Activated naive CD8-positive, alpha-beta T cell (primary cell): Measurements from ENCODE around the gene NFS1.
"Not testable (repeated sequence)": the region's sequence is repeated elsewhere in the genome, so short reads cannot be mapped to it uniquely, and the experiment has no call there.

Source experiments
- H3K27ac Mint-ChIP-seq: one replicate; pipeline ENCODE4 v1.8.0; 2021; ENCODE audit warnings: mixed read lengths
- H3K27me3 Mint-ChIP-seq: one replicate; pipeline ENCODE4 v1.8.0; 2021; ENCODE audit warnings: mixed read lengths
- H3K36me3 Mint-ChIP-seq: one replicate; pipeline ENCODE4 v1.8.0; 2021; ENCODE audit warnings: mixed read lengths
- H3K4me1 Mint-ChIP-seq: one replicate; pipeline ENCODE4 v1.8.0; 2021; ENCODE audit warnings: low read depth, mixed read lengths
- H3K4me3 Mint-ChIP-seq: one replicate; pipeline ENCODE4 v1.8.0; 2021; ENCODE audit warnings: mild to moderate bottlenecking, mixed read lengths
- H3K9me3 Mint-ChIP-seq: one replicate; pipeline ENCODE4 v1.8.0; 2021; ENCODE audit warnings: low read depth, mixed read lengths

Gene NFS1

DNA sequence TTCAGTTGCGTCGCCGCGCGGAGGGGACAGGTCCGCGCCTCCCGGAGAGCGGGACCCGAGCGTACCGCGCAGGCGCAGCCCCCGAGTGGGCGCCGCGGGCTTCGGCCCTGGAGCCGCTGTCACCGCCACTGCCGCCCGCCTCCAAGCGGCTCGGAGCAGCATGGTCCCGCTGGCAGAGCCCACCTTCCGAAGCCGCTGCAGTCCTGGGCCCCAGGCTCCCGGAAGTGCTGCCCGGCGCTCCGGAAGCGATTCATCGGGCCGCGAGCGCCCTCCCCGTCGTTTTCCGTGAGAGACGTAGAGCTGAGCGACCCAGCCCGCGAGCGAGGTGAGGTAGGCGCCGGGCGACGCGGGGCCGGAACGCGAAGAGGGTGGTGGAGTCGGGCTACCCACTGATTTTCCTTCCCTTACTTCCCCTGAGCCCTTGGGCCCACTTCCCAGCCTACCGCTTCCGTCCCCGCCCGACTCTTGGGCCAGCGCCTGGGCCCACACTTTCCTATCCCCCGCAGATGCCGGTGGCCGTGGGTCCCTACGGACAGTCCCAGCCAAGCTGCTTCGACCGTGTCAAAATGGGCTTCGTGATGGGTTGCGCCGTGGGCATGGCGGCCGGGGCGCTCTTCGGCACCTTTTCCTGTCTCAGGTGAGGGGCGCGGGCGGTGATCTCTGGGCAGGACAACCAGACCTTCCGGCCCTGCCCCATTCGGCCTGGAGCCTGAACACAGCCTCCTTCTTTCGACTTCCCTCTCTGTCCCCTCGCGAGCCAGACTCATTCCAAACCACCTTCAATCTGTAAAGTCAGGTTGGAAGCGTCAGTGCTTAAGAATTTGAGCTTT, at the start of gene NFS1, which contains the start of gene ROMO1:
Gene NFS1, minus strand, starts transcription at position 226 of the 830 bp plus-strand sequence. Its CDS starts 64 bp downstream, at position 162.
Gene ROMO1, plus strand, starts transcription at position 279 of the 830 bp plus-strand sequence. Its CDS starts 228 bp downstream, at position 507.
- peak within 1 kb of the TSS; percentile 99 for H3K4me3 Mint-ChIP-seq
- no peaks in the 10 kb centered on the region for H3K27me3 Mint-ChIP-seq
- peak within 1 kb of the TSS; percentile 96 for H3K27ac Mint-ChIP-seq
- H3K4me1 Mint-ChIP-seq = peaks cover 40% of the 10 kb centered on the region
- peaks cover 3% of the 10 kb centered on the region for H3K36me3 Mint-ChIP-seq
- H3K9me3 Mint-ChIP-seq = no peaks in the 10 kb centered on the region

GRCh38 chr20:35744492-35744841, 45.3 kb upstream of the NFS1 start:
- not testable (repeated sequence) for H3K27me3 Mint-ChIP-seq, H3K9me3 Mint-ChIP-seq
- Mint-ChIP-seq H3K27ac (peak overlapping the region; percentile 100), H3K36me3 (peaks cover 12% of the 10 kb centered on the region), H3K4me1 (peaks cover 32% of the 10 kb centered on the region), H3K4me3 (peak overlapping the region; percentile 99)

DNA sequence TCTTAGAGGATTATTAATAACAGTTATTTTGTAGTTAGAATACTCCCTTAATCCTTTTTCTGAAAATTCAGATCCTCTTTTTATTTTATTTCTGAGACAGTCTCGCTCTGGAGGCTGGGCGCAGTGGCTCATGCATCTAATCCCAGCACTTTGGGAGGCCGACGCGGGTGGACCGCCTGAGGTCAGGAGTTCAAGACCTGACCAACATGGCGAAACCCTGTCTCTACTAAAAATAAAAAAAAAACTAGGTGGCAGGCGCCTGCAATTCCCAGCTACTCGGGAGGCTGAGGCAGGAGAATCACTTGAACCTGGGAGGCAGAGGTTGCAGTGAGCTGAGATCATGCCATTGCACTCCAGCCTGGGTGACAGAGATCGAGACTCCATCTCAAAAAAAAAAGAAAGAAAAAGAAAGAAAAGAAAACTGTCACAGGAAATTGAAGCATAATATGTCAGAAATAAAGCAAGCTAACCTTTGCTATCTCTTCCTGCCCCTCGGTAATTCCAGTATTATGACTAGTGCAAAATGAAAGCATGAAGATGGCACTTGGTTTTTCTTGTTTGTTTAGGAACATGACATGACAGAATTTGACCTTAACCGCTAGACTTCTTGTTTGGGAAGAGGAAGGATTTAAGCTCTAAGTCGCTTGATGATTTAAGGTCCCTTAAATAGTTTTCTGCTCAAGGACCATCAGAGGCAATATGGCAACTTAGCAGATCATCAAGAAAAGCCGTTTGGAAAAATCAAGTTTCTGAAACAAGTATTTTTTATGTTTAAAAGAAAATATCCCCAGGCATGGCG, 44.7 kb upstream of the NFS1 start:
- Mint-ChIP-seq H3K9me3 (no peaks in the 10 kb centered on the region), H3K27ac (peak overlapping the region; percentile 100), H3K36me3 (peaks cover 15% of the 10 kb centered on the region), H3K4me3 (peak overlapping the region; percentile 99), H3K4me1 (peaks cover 35% of the 10 kb centered on the region), H3K27me3 (no peaks in the 10 kb centered on the region)

DNA sequence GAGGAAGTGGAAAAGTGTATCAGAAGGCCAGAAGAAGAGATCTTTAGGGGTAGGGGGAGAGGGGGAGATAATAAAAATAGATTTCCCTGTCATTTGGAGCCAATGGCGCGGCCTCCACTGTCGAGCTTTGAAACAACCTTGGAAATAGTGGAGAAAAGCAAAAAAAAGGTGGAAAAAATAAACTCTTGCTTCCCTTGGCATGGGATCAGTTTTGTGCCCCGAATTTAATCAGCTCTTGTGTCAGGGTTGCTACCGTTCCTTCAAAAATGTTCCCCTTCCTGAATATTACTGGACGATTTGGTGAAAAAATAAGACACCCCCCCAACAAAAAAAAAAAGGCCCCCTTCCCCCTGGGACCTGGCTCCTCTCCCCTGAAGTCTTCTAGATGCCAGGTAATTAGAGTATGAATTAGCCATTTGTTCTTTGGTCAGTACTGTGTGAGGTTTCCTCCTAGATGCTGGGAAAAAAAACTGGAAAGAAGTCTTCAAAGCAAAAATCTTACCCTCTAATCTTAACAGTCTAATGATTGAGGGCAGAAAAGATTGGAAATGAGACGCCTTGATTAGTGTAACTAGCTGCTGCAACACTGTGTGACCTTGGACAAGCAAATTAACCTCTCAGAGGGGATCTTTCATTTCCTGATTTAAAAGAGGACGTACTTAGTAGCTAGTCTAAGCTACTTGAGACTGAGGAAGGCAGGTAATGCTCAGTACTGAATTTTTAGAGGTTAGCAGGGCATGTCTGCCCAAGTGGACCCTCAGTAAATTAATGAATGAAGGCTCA, 43.8 kb upstream of the NFS1 start:
- Mint-ChIP-seq H3K27ac (peak overlapping the region; percentile 100), H3K4me3 (peak overlapping the region; percentile 99), H3K27me3 (no peaks in the 10 kb centered on the region), H3K36me3 (peaks cover 20% of the 10 kb centered on the region), H3K9me3 (no peaks in the 10 kb centered on the region), H3K4me1 (peaks cover 44% of the 10 kb centered on the region)

- Mint-ChIP-seq H3K4me1 (peaks cover 46% of the 10 kb centered on the region), H3K27me3 (no peaks in the 10 kb centered on the region), H3K36me3 (peaks cover 20% of the 10 kb centered on the region), H3K9me3 (no peaks in the 10 kb centered on the region), H3K4me3 (peak within 1 kb of the TSS; percentile 99), H3K27ac (peak within 1 kb of the TSS; percentile 100)
Observed at GRCh38 chr20:35741892-35742740, 43.0 kb upstream of the NFS1 start, which contains the start of gene RBM39. RBM39 (minus strand) TSS chr20:35742260; CDS start chr20:35740874, 1,386 bp downstream.

- Mint-ChIP-seq H3K9me3 (no peaks in the 10 kb centered on the region), H3K4me1 (peaks cover 58% of the 10 kb centered on the region), H3K36me3 (peaks cover 26% of the 10 kb centered on the region), H3K27ac (peak overlapping the region; percentile 80), H3K4me3 (peak overlapping the region; percentile 99), H3K27me3 (no peaks in the 10 kb centered on the region)
Observed at GRCh38 chr20:35739294-35740163, 40.4 kb upstream of the NFS1 start.

- H3K9me3 Mint-ChIP-seq = no peaks in the 10 kb centered on the region
- peaks cover 26% of the 10 kb centered on the region for H3K36me3 Mint-ChIP-seq
- peak overlapping the region; percentile 86 for H3K4me3 Mint-ChIP-seq
- H3K27me3 Mint-ChIP-seq = no peaks in the 10 kb centered on the region
- peaks cover 58% of the 10 kb centered on the region for H3K4me1 Mint-ChIP-seq
- peak overlapping the region; percentile 84 for H3K27ac Mint-ChIP-seq
Observed at GRCh38 chr20:35738410-35739179, 39.4 kb upstream of the NFS1 start.

- H3K27ac Mint-ChIP-seq = peak overlapping the region; percentile 84
- H3K27me3 Mint-ChIP-seq = no peaks in the 10 kb centered on the region
- no peaks in the 10 kb centered on the region for H3K9me3 Mint-ChIP-seq
- peak overlapping the region; percentile 86 for H3K4me3 Mint-ChIP-seq
- H3K36me3 Mint-ChIP-seq = peaks cover 26% of the 10 kb centered on the region
- H3K4me1 Mint-ChIP-seq = peaks cover 58% of the 10 kb centered on the region
Observed at GRCh38 chr20:35737865-35738333, 38.7 kb upstream of the NFS1 start.

DNA sequence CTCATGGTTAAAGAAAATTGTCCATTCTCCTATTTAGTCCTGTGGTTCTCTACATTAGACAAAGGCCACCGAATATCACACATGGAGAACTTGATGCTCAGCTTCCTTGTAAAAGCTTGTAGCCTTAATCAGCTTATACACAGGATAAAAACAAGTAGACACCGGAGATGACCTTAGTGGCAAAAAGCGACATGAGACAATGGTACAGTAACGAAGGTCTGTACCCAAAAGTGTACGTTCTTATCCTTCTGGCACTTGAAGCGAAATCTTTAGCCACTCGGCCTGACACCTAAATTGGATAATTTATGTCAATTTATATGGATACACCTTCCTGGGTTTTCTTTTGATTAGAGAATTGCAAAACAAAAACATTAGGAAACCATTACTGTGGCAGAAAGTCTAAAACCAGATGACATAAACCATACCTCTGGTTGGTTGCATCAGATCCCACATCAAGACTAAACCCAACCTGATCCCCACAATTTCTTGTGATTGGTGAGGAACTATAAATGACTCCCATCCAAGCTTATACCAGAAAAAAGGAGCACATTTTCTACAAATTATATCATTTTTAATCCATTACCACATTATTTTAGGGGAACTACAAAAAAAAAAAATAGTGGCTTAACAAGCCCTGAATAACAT, 36.8 kb upstream of the NFS1 start:
- H3K36me3 Mint-ChIP-seq = peaks cover 27% of the 10 kb centered on the region
- H3K4me3 Mint-ChIP-seq = peak overlapping the region; percentile 75
- H3K4me1 Mint-ChIP-seq = peaks cover 71% of the 10 kb centered on the region
- no peaks in the 10 kb centered on the region for H3K9me3 Mint-ChIP-seq
- peak overlapping the region; percentile 67 for H3K27ac Mint-ChIP-seq
- no peaks in the 10 kb centered on the region for H3K27me3 Mint-ChIP-seq

DNA sequence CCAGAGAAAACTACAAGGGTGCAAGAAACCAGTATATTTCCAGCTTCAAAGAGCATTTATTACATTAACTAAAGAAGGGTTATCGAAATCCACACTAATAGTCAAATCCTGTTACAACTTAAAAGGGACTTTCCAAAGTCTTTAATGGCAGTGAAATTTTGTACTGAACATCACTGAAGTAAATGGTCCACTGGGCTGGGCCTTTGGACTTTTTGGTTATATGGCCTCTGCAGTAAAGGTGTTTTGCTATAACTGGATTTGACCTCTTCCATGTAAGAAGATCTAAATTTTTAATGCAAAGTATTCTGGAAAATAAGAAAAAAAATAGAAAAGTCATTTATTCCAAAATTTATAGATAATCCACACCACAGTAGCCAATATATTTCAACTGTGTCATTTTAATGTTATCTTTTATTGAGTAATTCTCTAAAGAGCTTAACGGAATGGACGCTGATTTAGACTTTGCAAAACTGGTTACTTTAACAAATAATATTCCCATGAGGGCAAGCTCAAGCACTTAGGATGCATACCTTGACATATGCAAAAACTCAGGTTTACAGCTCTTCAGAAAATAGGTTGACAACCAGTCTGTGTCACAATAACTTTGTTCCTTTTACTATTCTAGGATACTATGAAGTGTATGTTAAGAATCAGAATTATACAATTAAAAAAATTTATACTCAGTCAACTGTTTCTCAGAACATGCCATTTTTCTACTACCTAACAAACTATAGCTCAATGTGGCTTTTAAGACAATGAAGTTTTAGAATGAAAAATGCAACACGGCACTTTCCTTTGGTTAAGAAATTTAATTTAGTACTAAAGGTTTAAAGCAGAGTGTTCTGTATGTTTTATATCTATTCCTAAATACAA, 35.9 kb upstream of the NFS1 start:
- H3K4me3 Mint-ChIP-seq = peak overlapping the region; percentile 75
- H3K9me3 Mint-ChIP-seq = no peaks in the 10 kb centered on the region
- H3K27me3 Mint-ChIP-seq = no peaks in the 10 kb centered on the region
- peak overlapping the region; percentile 69 for H3K27ac Mint-ChIP-seq
- H3K36me3 Mint-ChIP-seq = peaks cover 21% of the 10 kb centered on the region
- H3K4me1 Mint-ChIP-seq = peaks cover 72% of the 10 kb centered on the region

- Mint-ChIP-seq H3K4me3 (peak overlapping the region; percentile 68), H3K27me3 (no peaks in the 10 kb centered on the region), H3K4me1 (peaks cover 73% of the 10 kb centered on the region), H3K9me3 (no peaks in the 10 kb centered on the region), H3K27ac (peak overlapping the region; percentile 69), H3K36me3 (peaks cover 17% of the 10 kb centered on the region)
Observed at GRCh38 chr20:35734374-35734773, 35.2 kb upstream of the NFS1 start.
